NCI-H2227 (cell line): ENCODE data around the gene KSR1.
"Not testable (repeated sequence)": the region's sequence is repeated elsewhere in the genome, so short reads cannot be mapped to it uniquely, and the experiment has no call there.

Experiments
- DNase-seq: peaks from one replicate; lab custom pipeline; 2025; ENCODE audit not compliant: unreplicated experiment; lab: John Stamatoyannopoulos, UW

Gene KSR1

DNA sequence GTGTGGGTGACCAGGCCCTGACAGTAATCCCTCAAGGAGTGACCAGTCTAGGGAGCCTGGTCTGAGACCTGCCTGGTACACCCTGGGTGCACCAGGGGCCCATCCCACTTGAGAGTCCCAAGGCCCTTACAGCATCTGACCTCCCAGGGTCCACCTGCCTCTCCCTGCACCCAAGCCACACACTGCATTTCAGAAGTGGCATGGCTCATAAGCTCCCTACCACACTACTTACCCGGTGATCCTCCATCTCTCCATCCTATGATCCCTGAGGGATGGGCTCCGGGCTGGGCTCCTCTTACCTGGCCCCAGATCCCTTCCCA lies 215.3 kb downstream of the KSR1 start:
- no peak for DNase-seq

DNA sequence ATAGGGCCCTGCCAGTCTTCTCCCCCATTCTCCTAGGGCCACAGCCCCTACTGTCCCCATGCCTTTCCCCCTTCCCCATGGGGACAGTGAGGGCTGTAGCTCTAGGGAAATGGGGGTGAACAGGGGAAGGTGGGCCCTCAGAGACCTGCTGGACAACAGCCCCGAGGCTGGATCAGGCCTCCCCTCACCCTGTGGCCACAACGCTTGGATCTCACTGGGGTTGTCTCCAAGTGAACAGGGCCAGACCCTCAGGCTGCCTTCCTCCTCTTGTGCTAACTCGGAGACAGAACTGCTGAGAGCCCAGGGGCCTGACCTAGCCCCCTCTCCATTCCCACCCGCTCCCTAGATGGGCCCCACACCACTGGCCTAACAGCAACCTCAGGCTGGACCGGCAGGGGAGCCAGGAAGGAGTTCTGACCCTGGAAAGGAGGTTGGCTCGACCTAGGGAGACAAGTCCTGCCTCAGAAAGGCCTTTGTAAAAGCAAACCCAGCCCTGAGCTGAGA lies 215.8 kb downstream of the KSR1 start:
- DNase-seq, result not testable (repeated sequence)

DNA sequence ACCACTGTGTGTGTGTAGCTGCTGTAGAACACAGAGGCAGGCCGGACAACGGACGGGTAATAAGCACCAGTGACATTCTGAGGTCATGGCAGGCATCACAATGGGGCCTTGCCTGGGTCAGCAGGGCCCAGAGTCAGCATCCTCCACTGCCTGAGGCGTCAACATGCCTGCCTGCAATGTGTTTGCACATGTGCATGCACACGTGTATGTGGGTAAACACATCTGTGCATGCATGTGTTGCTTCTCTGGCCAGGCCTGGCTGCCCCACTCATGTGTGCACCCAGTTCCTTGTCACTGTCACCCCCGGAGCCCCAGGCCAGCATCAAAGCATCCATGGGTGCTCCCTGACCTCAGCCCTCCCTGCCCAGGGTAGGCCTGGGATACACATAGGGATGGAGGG lies 218.1 kb downstream of the KSR1 start:
- DNase-seq, result no peak
